HEK293 (cell line): ENCODE results near the gene TMEM150C.

Experiments
- BCL6B ChIP-seq: fragments of 450-650 bp; formaldehyde crosslinking; IDR thresholded peaks from 2 replicates; pipeline ENCODE4 v1.5.1; 2017; ENCODE audit warnings: missing biosample characterization, missing genetic modification characterization
- ELK4 ChIP-seq: IDR thresholded peaks from 2 replicates; pipeline ENCODE4 v1.6.1; 2011; ENCODE audit warnings: mild to moderate bottlenecking, low read depth, low read length, borderline replicate concordance
- HOXA7 ChIP-seq: sonication (generic); formaldehyde crosslinking; IDR thresholded peaks from 2 replicates; pipeline ENCODE4 v1.8.1; 2022; ENCODE audit warnings: missing genetic modification reagents, borderline replicate concordance
- INSM2 ChIP-seq: fragments of 450-650 bp; formaldehyde crosslinking; IDR thresholded peaks from 2 replicates; pipeline ENCODE4 v1.5.1; 2016; ENCODE audit warnings: missing biosample characterization, missing genetic modification characterization
- KLF1 ChIP-seq: fragments of 450-650 bp; formaldehyde crosslinking; IDR thresholded peaks from 2 replicates; pipeline ENCODE4 v1.5.1; 2016; ENCODE audit warnings: missing biosample characterization, missing genetic modification characterization
- KLF8 ChIP-seq: fragments of 450-650 bp; formaldehyde crosslinking; IDR thresholded peaks from 2 replicates; pipeline ENCODE4 v1.5.1; 2016; ENCODE audit warnings: missing biosample characterization, missing genetic modification characterization
- SETDB1 ChIP-seq: IDR thresholded peaks from one replicate; pipeline ENCODE4 v1.6.1; 2017; ENCODE audit warnings: mild to moderate bottlenecking, low read length, moderate library complexity, mixed read lengths; ENCODE audit not compliant: insufficient read length
- ZBTB44 ChIP-seq: fragments of 450-650 bp; IDR thresholded peaks from 2 replicates; pipeline ENCODE4 v1.5.1; 2018; ENCODE audit warnings: missing biosample characterization, mild to moderate bottlenecking, missing genetic modification characterization
- ZFP41 ChIP-seq: fragments of 450-650 bp; formaldehyde crosslinking; IDR thresholded peaks from 2 replicates; pipeline ENCODE4 v1.5.1; 2016; ENCODE audit warnings: missing biosample characterization, missing genetic modification characterization, borderline replicate concordance
- ZFP69B ChIP-seq: fragments of 450-650 bp; formaldehyde crosslinking; IDR thresholded peaks from 2 replicates; pipeline ENCODE4 v1.5.1; 2016; ENCODE audit warnings: missing biosample characterization, missing genetic modification characterization
- ZNF18 ChIP-seq: fragments of 450-650 bp; formaldehyde crosslinking; IDR thresholded peaks from 2 replicates; pipeline ENCODE4 v1.5.1; 2016; ENCODE audit warnings: missing biosample characterization, missing genetic modification characterization
- ZNF2 ChIP-seq: fragments of 450-650 bp; formaldehyde crosslinking; IDR thresholded peaks from 2 replicates; pipeline ENCODE4 v1.5.1; 2016; ENCODE audit warnings: missing biosample characterization, missing genetic modification characterization
- ZNF221 ChIP-seq: fragments of 450-650 bp; formaldehyde crosslinking; IDR thresholded peaks from 2 replicates; pipeline ENCODE4 v1.5.1; 2017; ENCODE audit warnings: missing biosample characterization, missing genetic modification characterization, borderline replicate concordance
- ZNF23 ChIP-seq: fragments of 450-650 bp; formaldehyde crosslinking; IDR thresholded peaks from 2 replicates; pipeline ENCODE4 v1.5.1; 2016; ENCODE audit warnings: missing biosample characterization, missing genetic modification characterization, borderline replicate concordance
- ZNF24 ChIP-seq: fragments of 450-650 bp; formaldehyde crosslinking; IDR thresholded peaks from 2 replicates; pipeline ENCODE4 v1.5.1; 2016; ENCODE audit warnings: missing biosample characterization, missing genetic modification characterization
- ZNF280C ChIP-seq: fragments of 450-650 bp; formaldehyde crosslinking; IDR thresholded peaks from 2 replicates; pipeline ENCODE4 v1.5.1; 2016; ENCODE audit warnings: missing biosample characterization, missing genetic modification characterization
- ZNF362 ChIP-seq: fragments of 450-650 bp; formaldehyde crosslinking; IDR thresholded peaks from 2 replicates; pipeline ENCODE4 v1.5.1; 2016; ENCODE audit warnings: missing biosample characterization, missing genetic modification characterization
- ZNF404 ChIP-seq: fragments of 450-650 bp; formaldehyde crosslinking; IDR thresholded peaks from 2 replicates; pipeline ENCODE4 v1.5.1; 2017; ENCODE audit warnings: missing biosample characterization, missing genetic modification characterization
- ZNF433 ChIP-seq: fragments of 450-650 bp; formaldehyde crosslinking; IDR thresholded peaks from 2 replicates; pipeline ENCODE4 v1.5.1; 2016; ENCODE audit warnings: missing biosample characterization, missing genetic modification characterization, low read depth
- ZNF449 ChIP-seq: fragments of 450-650 bp; formaldehyde crosslinking; IDR thresholded peaks from 2 replicates; pipeline ENCODE4 v1.5.1; 2017; ENCODE audit warnings: missing biosample characterization, mild to moderate bottlenecking, missing genetic modification characterization, moderate library complexity
- ZNF596 ChIP-seq: fragments of 450-650 bp; IDR thresholded peaks from 2 replicates; pipeline ENCODE4 v1.5.0; 2018; ENCODE audit warnings: missing biosample characterization, mild to moderate bottlenecking, missing genetic modification characterization, moderate library complexity
- ZNF621 ChIP-seq: fragments of 450-650 bp; formaldehyde crosslinking; IDR thresholded peaks from 2 replicates; pipeline ENCODE4 v1.5.1; 2017; ENCODE audit warnings: missing biosample characterization, missing genetic modification characterization
- ZNF639 ChIP-seq: fragments of 450-650 bp; formaldehyde crosslinking; IDR thresholded peaks from 2 replicates; pipeline ENCODE4 v1.5.1; 2016; ENCODE audit warnings: missing biosample characterization, missing genetic modification characterization
- ZNF658 ChIP-seq: fragments of 450-650 bp; formaldehyde crosslinking; IDR thresholded peaks from 2 replicates; pipeline ENCODE4; 2016; ENCODE audit warnings: missing biosample characterization, missing genetic modification characterization
- ZSCAN30 ChIP-seq: fragments of 450-650 bp; IDR thresholded peaks from 2 replicates; pipeline ENCODE4 v1.5.1; 2018; ENCODE audit warnings: missing biosample characterization, mild to moderate bottlenecking, missing genetic modification characterization, moderate library complexity
- ZXDB ChIP-seq: fragments of 450-650 bp; formaldehyde crosslinking; IDR thresholded peaks from 2 replicates; pipeline ENCODE4 v1.5.1; 2016; ENCODE audit warnings: missing biosample characterization, missing genetic modification characterization

The TMEM150C gene

GRCh38 chr4:82499738-82500434 is 61.9 kb downstream of the TMEM150C start (continued):
- TF ChIP-seq ZFP41 (no peak), ZBTB44 (tag by site-specific recombination) (peak; percentile 93), KLF8 (tag by site-specific recombination) (peak; percentile 35; the same call in 1 of the 2 replicates), KLF1 (tag by site-specific recombination) (no peak), BCL6B (tag by site-specific recombination) (no peak), ZNF621 (tag by site-specific recombination) (no peak), ZNF23 (tag by site-specific recombination) (no peak), ZFP69B (tag by site-specific recombination) (no peak), ZNF404 (tag by site-specific recombination) (no peak), ZNF449 (no peak), ZNF658 (tag by site-specific recombination) (no peak), ZXDB (tag by site-specific recombination) (0 out of 2 replicates have a peak, but pooled peaks have one; percentile 2), SETDB1 (no peak), ZNF280C (no peak), ZNF18 (tag by site-specific recombination) (no peak), ZNF639 (tag by site-specific recombination) (no peak), ZNF433 (tag by site-specific recombination) (no peak), ZNF596 (tag by site-specific recombination) (no peak), HOXA7 (CRISPR knock-in tag) (no peak), ELK4 (no peak), ZNF362 (tag by site-specific recombination) (no peak), ZSCAN30 (tag by site-specific recombination) (no peak), ZNF2 (tag by site-specific recombination) (no peak), INSM2 (tag by site-specific recombination) (no peak; the same call in 1 of the 2 replicates), ZNF221 (tag by site-specific recombination) (no peak), ZNF24 (tag by site-specific recombination) (no peak)
